Measurements from ENCODE around the gene CNNM4.

DNA sequence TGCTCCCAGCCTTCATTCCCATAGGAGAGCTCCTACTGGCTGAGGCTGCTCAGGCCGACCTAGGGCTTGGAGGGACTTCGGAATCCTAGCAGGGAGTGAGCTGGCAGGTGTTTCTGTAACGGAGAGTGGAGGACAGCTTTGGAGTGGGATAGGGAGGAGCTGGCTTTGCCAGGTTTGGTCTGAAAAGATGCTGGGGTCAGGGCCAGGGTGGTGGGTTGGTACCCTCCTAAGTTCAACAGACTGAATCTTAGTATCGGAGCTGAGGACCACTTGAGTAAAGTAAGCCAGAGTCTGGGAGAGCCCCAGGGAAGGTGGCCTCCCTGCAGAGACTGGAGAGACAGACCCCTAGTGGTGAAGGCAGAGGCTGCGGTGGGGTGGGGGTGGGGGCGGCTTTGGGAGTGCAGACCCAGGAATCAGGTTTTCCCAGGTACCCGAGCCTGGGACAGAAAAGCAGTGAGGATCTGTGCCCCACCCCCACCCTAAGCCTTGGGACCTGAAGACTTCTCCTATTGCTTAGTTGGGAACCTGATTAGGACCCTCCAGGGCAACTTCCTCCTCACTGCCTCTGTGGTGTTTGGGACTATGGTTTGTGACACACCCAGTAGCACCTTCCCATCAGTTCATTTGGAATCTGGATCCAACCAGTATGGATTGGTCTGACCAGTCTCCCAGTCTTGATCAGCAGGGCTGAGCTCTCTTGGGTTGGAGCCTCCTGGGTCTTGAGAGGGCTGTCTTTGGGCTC is 3.0 kb downstream of the CNNM4 start:
- TF ChIP-seq, protein P1, sequence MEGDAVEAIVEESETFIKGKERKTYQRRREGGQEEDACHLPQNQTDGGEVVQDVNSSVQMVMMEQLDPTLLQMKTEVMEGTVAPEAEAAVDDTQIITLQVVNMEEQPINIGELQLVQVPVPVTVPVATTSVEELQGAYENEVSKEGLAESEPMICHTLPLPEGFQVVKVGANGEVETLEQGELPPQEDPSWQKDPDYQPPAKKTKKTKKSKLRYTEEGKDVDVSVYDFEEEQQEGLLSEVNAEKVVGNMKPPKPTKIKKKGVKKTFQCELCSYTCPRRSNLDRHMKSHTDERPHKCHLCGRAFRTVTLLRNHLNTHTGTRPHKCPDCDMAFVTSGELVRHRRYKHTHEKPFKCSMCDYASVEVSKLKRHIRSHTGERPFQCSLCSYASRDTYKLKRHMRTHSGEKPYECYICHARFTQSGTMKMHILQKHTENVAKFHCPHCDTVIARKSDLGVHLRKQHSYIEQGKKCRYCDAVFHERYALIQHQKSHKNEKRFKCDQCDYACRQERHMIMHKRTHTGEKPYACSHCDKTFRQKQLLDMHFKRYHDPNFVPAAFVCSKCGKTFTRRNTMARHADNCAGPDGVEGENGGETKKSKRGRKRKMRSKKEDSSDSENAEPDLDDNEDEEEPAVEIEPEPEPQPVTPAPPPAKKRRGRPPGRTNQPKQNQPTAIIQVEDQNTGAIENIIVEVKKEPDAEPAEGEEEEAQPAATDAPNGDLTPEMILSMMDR (IDR thresholded peaks at IDR 0.05): peak; percentile 47
- no peak for TF ChIP-seq EZH2 (IDR thresholded peaks at IDR 0.05)
- no peak for TF ChIP-seq EZH2phosphoT487 (IDR thresholded peaks at IDR 0.05)
